Cardiac fibroblast (primary cell): ENCODE data around the gene FARP2.

Experiments
- DNase-seq, 2 donors: peaks; one replicate each; pipeline versions ENCODE4 v3.0.0 to v3.0.0-alpha.2; 2010; ENCODE audit warnings: low read depth in 2 of 2
- H3K4me3 ChIP-seq, 2 donors: replicated peaks in 1 of 2; 1 replicate in 1 of 2; 2 replicates in 1 of 2; pipeline ENCODE4 v1.5.1; 2011; ENCODE audit warnings: low read depth in 2 of 2, low read length in 2 of 2, mild to moderate bottlenecking in 2 of 2, moderate library complexity in 1 of 2
- CTCF ChIP-seq: IDR thresholded peaks from one replicate; pipeline ENCODE4 v1.5.1; 2011; ENCODE audit warnings: low read depth, mild to moderate bottlenecking, low read length, inconsistent platforms

The FARP2 gene

GRCh38 chr2:241465543-241465942, 109.5 kb downstream of the FARP2 start:
- no peak for TF ChIP-seq CTCF
- no peak overlapping the region for H3K4me3 ChIP-seq
- DNase-seq, result no peak

- no peak for DNase-seq
- no peak overlapping the region for H3K4me3 ChIP-seq
- TF ChIP-seq CTCF, result no peak
Measured at GRCh38 chr2:241466230-241466629, 110.1 kb downstream of the FARP2 start.

DNA sequence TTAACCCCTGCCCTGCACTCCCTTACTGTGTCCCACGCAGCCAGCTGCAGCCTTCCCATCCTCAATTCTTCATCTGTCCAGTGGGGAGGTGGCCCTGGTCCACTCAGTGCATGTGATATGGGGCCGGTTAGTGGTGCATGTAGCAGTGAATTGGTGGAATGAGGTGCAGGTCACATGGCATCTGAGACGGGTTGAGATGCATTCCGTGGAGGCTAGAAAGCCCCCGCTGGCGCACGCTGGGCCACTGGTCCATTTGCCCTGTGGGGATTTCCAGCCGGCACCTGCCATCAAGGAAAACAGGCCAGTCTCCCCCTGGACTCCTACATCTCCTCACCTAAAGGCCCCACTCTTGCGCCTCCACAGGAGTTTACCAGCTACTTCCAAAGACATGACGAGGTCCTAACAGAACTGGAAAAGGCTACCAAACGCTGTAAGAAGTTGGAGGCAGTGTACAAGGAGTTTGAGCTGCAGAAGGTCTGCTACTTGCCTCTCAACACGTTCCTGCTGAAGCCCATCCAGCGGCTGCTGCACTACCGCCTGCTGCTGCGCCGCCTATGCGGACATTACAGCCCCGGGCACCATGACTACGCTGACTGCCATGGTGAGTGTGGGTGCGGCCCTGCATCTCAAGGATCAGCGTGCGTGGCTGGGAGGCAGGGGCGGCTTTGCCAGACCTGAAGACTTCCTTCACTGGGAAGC, 111.8 kb downstream of the FARP2 start:
- TF ChIP-seq CTCF, result no peak
- no peak overlapping the region for H3K4me3 ChIP-seq
- no peak for DNase-seq

- TF ChIP-seq CTCF, result no peak
- DNase-seq, result no peak
Measured at GRCh38 chr2:241468476-241468781, 112.3 kb downstream of the FARP2 start.

GRCh38 chr2:241469746-241470145, 113.7 kb downstream of the FARP2 start:
- H3K4me3 ChIP-seq, result no peak overlapping the region
- TF ChIP-seq CTCF, result no peak
- DNase-seq, result no peak

More at GRCh38 chr2:241468476-241468781, 112.3 kb downstream of the FARP2 start:
- H3K4me3 ChIP-seq, result no peak overlapping the region

DNA sequence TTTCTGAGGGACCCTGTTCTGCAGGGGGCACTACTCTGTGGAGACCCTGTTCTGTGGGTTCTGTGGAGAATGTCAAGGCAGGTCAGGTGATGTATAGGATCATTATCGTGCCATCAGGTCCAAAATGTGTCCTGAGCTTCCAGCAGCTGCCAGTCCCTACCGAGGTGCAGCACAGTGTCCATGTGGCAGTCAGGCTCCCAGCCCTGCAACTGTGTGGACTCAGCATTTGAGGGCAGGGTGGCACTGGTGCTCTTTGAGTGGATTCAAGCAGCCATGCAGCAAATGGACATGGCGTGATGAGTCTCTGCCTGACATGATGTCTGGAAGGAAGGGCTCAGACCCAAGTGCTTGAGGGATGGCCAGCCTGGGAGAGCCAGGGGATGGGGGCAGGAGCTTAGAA, 117.3 kb downstream of the FARP2 start:
- no peak for TF ChIP-seq CTCF
- H3K4me3 ChIP-seq, result no peak overlapping the region
- no peak for DNase-seq

DNA sequence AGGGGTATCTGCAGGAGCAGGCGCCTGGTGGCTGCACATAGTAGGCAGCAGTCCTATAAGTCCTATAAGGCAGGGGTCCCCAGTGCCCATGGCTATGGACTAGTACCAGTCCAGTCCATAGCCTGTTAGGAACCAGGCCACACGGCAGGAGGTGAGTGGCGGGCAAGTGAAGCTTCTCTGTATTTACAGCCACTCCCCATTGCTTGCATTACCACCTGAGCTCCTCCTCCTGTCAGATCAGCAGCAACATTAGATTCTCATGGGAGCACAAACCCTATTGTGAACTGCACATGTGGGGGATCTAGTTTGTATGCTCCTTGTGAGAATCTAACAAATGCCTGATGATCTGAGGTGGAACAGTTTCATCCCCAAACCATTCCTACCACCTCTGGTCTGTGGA, 119.2 kb downstream of the FARP2 start:
- TF ChIP-seq CTCF, result no peak
- DNase-seq, result no peak
- no peak overlapping the region for H3K4me3 ChIP-seq
